Esophagus squamous epithelium (tissue), 4 donors: ENCODE results near the gene CRHBP.

Experiments used
- POLR2A ChIP-seq, 4 donors: fragments of 450-650 bp; IDR thresholded peaks; one replicate each; pipeline ENCODE4 v1.6.1; 2017; ENCODE audit warnings: antibody characterized with exemption in 4 of 4, mild to moderate bottlenecking in 4 of 4, moderate library complexity in 3 of 4
- TF ChIP-seq, protein P1 (sequence below), 6 experiments: fragments of 450-650 bp in 4 of 6; fragments of 200-600 bp in 2 of 6; sonication (generic) in 2 of 6; IDR thresholded peaks; one replicate each; pipeline ENCODE4 v1.5.1; 2016 to 2019; ENCODE audit warnings: antibody characterized with exemption in 6 of 6, mild to moderate bottlenecking in 4 of 6, moderate library complexity in 4 of 6

DNA sequence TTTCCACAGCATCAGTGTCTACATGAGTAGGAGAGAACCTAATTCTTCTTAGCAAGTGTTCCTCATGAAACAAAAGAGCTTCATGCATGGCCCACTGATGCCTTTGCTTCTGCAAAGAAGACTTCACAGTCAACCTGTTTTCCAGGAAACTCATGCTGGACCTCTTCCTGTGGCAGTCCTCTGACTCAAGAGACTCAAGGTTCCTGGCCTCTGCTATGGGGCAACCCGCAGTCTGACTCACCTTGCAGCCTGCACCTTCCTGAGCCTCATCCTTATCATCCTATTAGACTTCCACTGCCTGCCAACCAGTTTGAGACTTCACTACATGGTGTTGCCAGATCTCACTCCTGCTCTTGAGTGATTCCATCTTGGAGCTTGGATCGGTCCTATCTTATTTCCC, 59.8 kb downstream of the CRHBP start:
- TF ChIP-seq, protein P1, sequence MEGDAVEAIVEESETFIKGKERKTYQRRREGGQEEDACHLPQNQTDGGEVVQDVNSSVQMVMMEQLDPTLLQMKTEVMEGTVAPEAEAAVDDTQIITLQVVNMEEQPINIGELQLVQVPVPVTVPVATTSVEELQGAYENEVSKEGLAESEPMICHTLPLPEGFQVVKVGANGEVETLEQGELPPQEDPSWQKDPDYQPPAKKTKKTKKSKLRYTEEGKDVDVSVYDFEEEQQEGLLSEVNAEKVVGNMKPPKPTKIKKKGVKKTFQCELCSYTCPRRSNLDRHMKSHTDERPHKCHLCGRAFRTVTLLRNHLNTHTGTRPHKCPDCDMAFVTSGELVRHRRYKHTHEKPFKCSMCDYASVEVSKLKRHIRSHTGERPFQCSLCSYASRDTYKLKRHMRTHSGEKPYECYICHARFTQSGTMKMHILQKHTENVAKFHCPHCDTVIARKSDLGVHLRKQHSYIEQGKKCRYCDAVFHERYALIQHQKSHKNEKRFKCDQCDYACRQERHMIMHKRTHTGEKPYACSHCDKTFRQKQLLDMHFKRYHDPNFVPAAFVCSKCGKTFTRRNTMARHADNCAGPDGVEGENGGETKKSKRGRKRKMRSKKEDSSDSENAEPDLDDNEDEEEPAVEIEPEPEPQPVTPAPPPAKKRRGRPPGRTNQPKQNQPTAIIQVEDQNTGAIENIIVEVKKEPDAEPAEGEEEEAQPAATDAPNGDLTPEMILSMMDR (IDR thresholded peaks at IDR 0.05): no peak
- TF ChIP-seq POLR2A (IDR thresholded peaks at IDR 0.05): no peak
